SK-N-SH (cell line): ENCODE results near the gene CRYBG3. TPM values are rescaled to one million over a fixed set of nuclear protein-coding genes. Genes with fewer than 3 reads are reported as not detected.

Experiments
- CTCF ChIA-PET: fragments of 300-600, 350-600 bp; formaldehyde crosslinking; extraction: SDS; loops from one replicate; lab custom pipeline; 2021; lab: Yijun Ruan, JAX
- POLR2A ChIA-PET: fragments of 350-600 bp; sonication (Branson Sonifier 250); formaldehyde crosslinking; extraction: SDS; loops from one replicate; lab custom pipeline; 2020; ENCODE audit warnings: antibody characterized with exemption, inconsistent platforms; lab: Yijun Ruan, JAX
- DNase-seq: peaks from one replicate; pipeline ENCODE4 v3.0.0; 2012
- H2AFZ ChIP-seq: fragments of 200-600 bp; sonication (generic); 2 replicates; pipeline ENCODE4 v1.8.1; 2016; ENCODE audit warnings: antibody characterized with exemption, mild to moderate bottlenecking, low read depth
- H3F3A ChIP-seq: fragments of 200-600 bp; sonication (generic); replicated peaks from 2 replicates; pipeline ENCODE3; 2016; ENCODE audit warnings: antibody characterized with exemption, mild to moderate bottlenecking; ENCODE audit not compliant: insufficient read depth
- H3K27ac ChIP-seq, 2 experiments: fragments of 200-500 bp in 1 of 2; fragments of 200-600 bp in 1 of 2; sonication (Bioruptor generic) in 1 of 2; sonication (generic), shearing (Covaris generic) in 1 of 2; 2 replicates each; pipeline versions ENCODE4 v1.5.1 to v1.6.1; 2014 to 2016; ENCODE audit warnings: low read depth in 2 of 2, inconsistent platforms in 1 of 2, low read length in 1 of 2, mild to moderate bottlenecking in 1 of 2, mixed read lengths in 1 of 2
- H3K27me3 ChIP-seq: fragments of 200-600 bp; sonication (generic), shearing (Covaris generic); 2 replicates; pipeline ENCODE4 v1.6.1; 2016; ENCODE audit warnings: mixed run types; ENCODE audit not compliant: insufficient read depth
- H3K36me3 ChIP-seq, 2 experiments: fragments of 200-500 bp in 1 of 2; fragments of 200-600 bp in 1 of 2; sonication (Bioruptor generic) in 1 of 2; sonication (generic) in 1 of 2; replicated peaks in 1 of 2; 2 replicates each; pipeline versions ENCODE3 to v1.5.1; 2014 to 2016; ENCODE audit warnings: low read length in 1 of 2, mild to moderate bottlenecking in 1 of 2; ENCODE audit not compliant: insufficient read depth in 2 of 2, control insufficient read depth in 1 of 2
- H3K4me1 ChIP-seq, 2 experiments: fragments of 200-500 bp in 1 of 2; fragments of 200-600 bp in 1 of 2; sonication (Bioruptor generic) in 1 of 2; sonication (generic), shearing (Covaris generic) in 1 of 2; 2 replicates each; pipeline versions ENCODE4 v1.5.1 to v1.6.1; 2014 to 2016; ENCODE audit warnings: low read depth in 1 of 2, low read length in 1 of 2, mixed run types in 1 of 2; ENCODE audit not compliant: insufficient read depth in 2 of 2, control insufficient read depth in 1 of 2
- H3K4me2 ChIP-seq: fragments of 200-600 bp; sonication (generic), shearing (Covaris generic); 2 replicates; pipeline ENCODE4 v1.6.1; 2017; ENCODE audit warnings: mixed run types
- H3K4me3 ChIP-seq, 2 experiments: fragments of 200-500 bp in 1 of 2; fragments of 200-600 bp in 1 of 2; sonication (Bioruptor generic) in 1 of 2; sonication (generic), shearing (Covaris generic) in 1 of 2; 2 replicates each; pipeline versions ENCODE4 v1.5.1 to v1.8.1; 2014 to 2016; ENCODE audit warnings: low read depth in 2 of 2, inconsistent platforms in 1 of 2, low read length in 1 of 2, mild to moderate bottlenecking in 1 of 2, mixed read lengths in 1 of 2, moderate library complexity in 1 of 2
- H3K79me2 ChIP-seq: fragments of 200-600 bp; sonication (generic); 2 replicates; pipeline ENCODE4 v1.8.1; 2017; ENCODE audit warnings: mild to moderate bottlenecking; ENCODE audit not compliant: insufficient read depth
- H3K9ac ChIP-seq: fragments of 200-600 bp; sonication (generic); 2 replicates; pipeline ENCODE4 v1.6.1; 2017; ENCODE audit warnings: mixed run types
- H3K9me2 ChIP-seq: fragments of 200-600 bp; sonication (generic); 2 replicates; pipeline ENCODE4 v1.6.1; 2017; ENCODE audit warnings: mixed run types
- H3K9me3 ChIP-seq: fragments of 200-600 bp; sonication (generic); 2 replicates; pipeline ENCODE4 v1.6.1; 2017; ENCODE audit warnings: mixed run types, mild to moderate bottlenecking, moderate library complexity
- H4K20me1 ChIP-seq: fragments of 200-600 bp; sonication (generic); 2 replicates; pipeline ENCODE4 v1.6.1; 2017; ENCODE audit warnings: mild to moderate bottlenecking, mixed run types; ENCODE audit not compliant: insufficient read depth
- ELF1 ChIP-seq: IDR thresholded peaks from 2 replicates; pipeline ENCODE4 v1.4.0; 2012
- FOXM1 ChIP-seq: IDR thresholded peaks from 2 replicates; pipeline ENCODE4 v1.4.0; 2012; ENCODE audit warnings: low read depth, mild to moderate bottlenecking
- GATA2 ChIP-seq: sonication (generic); formaldehyde crosslinking; IDR thresholded peaks from 2 replicates; pipeline ENCODE4 v1.5.0; 2020; ENCODE audit warnings: mild to moderate bottlenecking, missing genetic modification reagents
- MXI1 ChIP-seq: IDR thresholded peaks from 2 replicates; pipeline ENCODE4 v1.6.1; 2012; ENCODE audit warnings: mild to moderate bottlenecking, low read depth, low read length, improper control_type of control experiment
- NFIC ChIP-seq: IDR thresholded peaks from 2 replicates; pipeline ENCODE4 v1.4.0; 2012; ENCODE audit warnings: borderline replicate concordance
- RFX5 ChIP-seq: IDR thresholded peaks from 2 replicates; pipeline ENCODE4 v1.6.1; 2012; ENCODE audit warnings: mild to moderate bottlenecking, improper control_type of control experiment, low read length
- SIN3A ChIP-seq: IDR thresholded peaks from 2 replicates; pipeline ENCODE4 v1.6.1; 2012; ENCODE audit warnings: low read depth, mild to moderate bottlenecking, low read length, moderate library complexity, borderline replicate concordance
- SMC3 ChIP-seq: IDR thresholded peaks from 2 replicates; pipeline ENCODE4 v1.6.1; 2012; ENCODE audit warnings: low read depth, low read length, improper control_type of control experiment
- WGBS: methylation state at CpG from one replicate; pipeline ENCODE4 v1.1.6; 2017; ENCODE audit warnings: low lambda C conversion rate; 5-methylcytosine and 5-hydroxymethylcytosine counted together
- polyA plus RNA-seq, 3 experiments: library from polyadenylated mRNA; depleted of rRNA; stranded (reverse); fragments of >200 nt; gene quantifications; 2 replicates each; pipeline ENCODE4 v1.2.3, GENCODE V29; 2012
- TF ChIP-seq, protein P1 (sequence below): IDR thresholded peaks from 2 replicates; pipeline ENCODE4 v1.6.1; 2012; ENCODE audit warnings: mild to moderate bottlenecking, low read depth, low read length, moderate library complexity
- TF ChIP-seq, protein P2 (sequence below): IDR thresholded peaks from 2 replicates; pipeline ENCODE4 v1.4.0; 2012; ENCODE audit warnings: low read depth, borderline replicate concordance
- TF ChIP-seq, protein P3 (sequence below): fragments of 200-600 bp; sonication (generic); IDR thresholded peaks from 2 replicates; pipeline ENCODE4 v1.6.1; 2017; ENCODE audit warnings: antibody characterized with exemption, mild to moderate bottlenecking, moderate library complexity
- TF ChIP-seq, protein P4 (sequence below): fragments of 150-350 bp; IDR thresholded peaks from 2 replicates; pipeline ENCODE4 v1.6.1; 2017; ENCODE audit warnings: antibody characterized with exemption, low read length, low read depth, borderline replicate concordance
- TF ChIP-seq, protein P5 (sequence below): IDR thresholded peaks from 2 replicates; pipeline ENCODE4; 2012

The CRYBG3 gene
- polyA plus RNA-seq, 1 of the 3 experiments (the other 2 are of a cell fraction), result 2.4 TPM

- Histone ChIP-seq H3F3A (no peaks in the 10 kb centered on the region), H3K9ac (no peak overlapping the region), H4K20me1 (no peaks in the 10 kb centered on the region), H3K9me2 (no peaks in the 10 kb centered on the region), H3K36me3 (no peaks in the 10 kb centered on the region), H3K27ac (no peak overlapping the region), H3K4me2 (no peak overlapping the region), H3K9me3 (no peaks in the 10 kb centered on the region), H3K79me2 (no peaks in the 10 kb centered on the region), H3K4me3 (no peak overlapping the region), H2AFZ (no peak overlapping the region), H3K4me1 (no peaks in the 10 kb centered on the region), H3K27me3 (no peaks in the 10 kb centered on the region)
- POLR2A ChIA-PET, result no interaction called here
- CTCF ChIA-PET, result interaction anchor here (1.0 kb wide), 1 partner anchor 177 kb away, joined by 3 read pairs; no protein-coding TSS in a partner anchor
- no peak for TF ChIP-seq GATA2 (CRISPR knock-in tag)
- no peak for TF ChIP-seq FOXM1
- TF ChIP-seq MXI1, result no peak
- TF ChIP-seq, protein P1, sequence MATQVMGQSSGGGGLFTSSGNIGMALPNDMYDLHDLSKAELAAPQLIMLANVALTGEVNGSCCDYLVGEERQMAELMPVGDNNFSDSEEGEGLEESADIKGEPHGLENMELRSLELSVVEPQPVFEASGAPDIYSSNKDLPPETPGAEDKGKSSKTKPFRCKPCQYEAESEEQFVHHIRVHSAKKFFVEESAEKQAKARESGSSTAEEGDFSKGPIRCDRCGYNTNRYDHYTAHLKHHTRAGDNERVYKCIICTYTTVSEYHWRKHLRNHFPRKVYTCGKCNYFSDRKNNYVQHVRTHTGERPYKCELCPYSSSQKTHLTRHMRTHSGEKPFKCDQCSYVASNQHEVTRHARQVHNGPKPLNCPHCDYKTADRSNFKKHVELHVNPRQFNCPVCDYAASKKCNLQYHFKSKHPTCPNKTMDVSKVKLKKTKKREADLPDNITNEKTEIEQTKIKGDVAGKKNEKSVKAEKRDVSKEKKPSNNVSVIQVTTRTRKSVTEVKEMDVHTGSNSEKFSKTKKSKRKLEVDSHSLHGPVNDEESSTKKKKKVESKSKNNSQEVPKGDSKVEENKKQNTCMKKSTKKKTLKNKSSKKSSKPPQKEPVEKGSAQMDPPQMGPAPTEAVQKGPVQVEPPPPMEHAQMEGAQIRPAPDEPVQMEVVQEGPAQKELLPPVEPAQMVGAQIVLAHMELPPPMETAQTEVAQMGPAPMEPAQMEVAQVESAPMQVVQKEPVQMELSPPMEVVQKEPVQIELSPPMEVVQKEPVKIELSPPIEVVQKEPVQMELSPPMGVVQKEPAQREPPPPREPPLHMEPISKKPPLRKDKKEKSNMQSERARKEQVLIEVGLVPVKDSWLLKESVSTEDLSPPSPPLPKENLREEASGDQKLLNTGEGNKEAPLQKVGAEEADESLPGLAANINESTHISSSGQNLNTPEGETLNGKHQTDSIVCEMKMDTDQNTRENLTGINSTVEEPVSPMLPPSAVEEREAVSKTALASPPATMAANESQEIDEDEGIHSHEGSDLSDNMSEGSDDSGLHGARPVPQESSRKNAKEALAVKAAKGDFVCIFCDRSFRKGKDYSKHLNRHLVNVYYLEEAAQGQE, result no peak
- TF ChIP-seq, protein P2, sequence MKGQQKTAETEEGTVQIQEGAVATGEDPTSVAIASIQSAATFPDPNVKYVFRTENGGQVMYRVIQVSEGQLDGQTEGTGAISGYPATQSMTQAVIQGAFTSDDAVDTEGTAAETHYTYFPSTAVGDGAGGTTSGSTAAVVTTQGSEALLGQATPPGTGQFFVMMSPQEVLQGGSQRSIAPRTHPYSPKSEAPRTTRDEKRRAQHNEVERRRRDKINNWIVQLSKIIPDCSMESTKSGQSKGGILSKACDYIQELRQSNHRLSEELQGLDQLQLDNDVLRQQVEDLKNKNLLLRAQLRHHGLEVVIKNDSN, result no peak
- no peak for TF ChIP-seq RFX5
- no peak for TF ChIP-seq NFIC
- TF ChIP-seq, protein P3, sequence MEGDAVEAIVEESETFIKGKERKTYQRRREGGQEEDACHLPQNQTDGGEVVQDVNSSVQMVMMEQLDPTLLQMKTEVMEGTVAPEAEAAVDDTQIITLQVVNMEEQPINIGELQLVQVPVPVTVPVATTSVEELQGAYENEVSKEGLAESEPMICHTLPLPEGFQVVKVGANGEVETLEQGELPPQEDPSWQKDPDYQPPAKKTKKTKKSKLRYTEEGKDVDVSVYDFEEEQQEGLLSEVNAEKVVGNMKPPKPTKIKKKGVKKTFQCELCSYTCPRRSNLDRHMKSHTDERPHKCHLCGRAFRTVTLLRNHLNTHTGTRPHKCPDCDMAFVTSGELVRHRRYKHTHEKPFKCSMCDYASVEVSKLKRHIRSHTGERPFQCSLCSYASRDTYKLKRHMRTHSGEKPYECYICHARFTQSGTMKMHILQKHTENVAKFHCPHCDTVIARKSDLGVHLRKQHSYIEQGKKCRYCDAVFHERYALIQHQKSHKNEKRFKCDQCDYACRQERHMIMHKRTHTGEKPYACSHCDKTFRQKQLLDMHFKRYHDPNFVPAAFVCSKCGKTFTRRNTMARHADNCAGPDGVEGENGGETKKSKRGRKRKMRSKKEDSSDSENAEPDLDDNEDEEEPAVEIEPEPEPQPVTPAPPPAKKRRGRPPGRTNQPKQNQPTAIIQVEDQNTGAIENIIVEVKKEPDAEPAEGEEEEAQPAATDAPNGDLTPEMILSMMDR, result no peak
- TF ChIP-seq, protein P4, sequence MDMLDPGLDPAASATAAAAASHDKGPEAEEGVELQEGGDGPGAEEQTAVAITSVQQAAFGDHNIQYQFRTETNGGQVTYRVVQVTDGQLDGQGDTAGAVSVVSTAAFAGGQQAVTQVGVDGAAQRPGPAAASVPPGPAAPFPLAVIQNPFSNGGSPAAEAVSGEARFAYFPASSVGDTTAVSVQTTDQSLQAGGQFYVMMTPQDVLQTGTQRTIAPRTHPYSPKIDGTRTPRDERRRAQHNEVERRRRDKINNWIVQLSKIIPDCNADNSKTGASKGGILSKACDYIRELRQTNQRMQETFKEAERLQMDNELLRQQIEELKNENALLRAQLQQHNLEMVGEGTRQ, result no peak
- TF ChIP-seq SIN3A, result no peak
- no peak for TF ChIP-seq ELF1
- no peak for TF ChIP-seq SMC3
- TF ChIP-seq, protein P5, sequence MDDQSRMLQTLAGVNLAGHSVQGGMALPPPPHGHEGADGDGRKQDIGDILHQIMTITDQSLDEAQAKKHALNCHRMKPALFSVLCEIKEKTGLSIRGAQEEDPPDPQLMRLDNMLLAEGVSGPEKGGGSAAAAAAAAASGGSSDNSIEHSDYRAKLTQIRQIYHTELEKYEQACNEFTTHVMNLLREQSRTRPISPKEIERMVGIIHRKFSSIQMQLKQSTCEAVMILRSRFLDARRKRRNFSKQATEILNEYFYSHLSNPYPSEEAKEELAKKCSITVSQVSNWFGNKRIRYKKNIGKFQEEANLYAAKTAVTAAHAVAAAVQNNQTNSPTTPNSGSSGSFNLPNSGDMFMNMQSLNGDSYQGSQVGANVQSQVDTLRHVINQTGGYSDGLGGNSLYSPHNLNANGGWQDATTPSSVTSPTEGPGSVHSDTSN, result no peak
- WGBS, result 65% methylated on average over 2 of the region's 2 CpGs
- DNase-seq, result no peak
Observed at GRCh38 chr3:97992547-97993173, 170.8 kb downstream of the CRYBG3 start.
